Endodermal cell (in vitro differentiated cells): ENCODE measurements around the gene ESR1. TPM values are rescaled to one million over a fixed set of nuclear protein-coding genes. Genes with fewer than 3 reads are reported as not detected.

Experiments used
- DNase-seq: peaks from one replicate; pipeline ENCODE4 v3.0.0-alpha.2; 2017
- H3K27ac ChIP-seq: 2 replicates; pipeline ENCODE4 v1.5.1; 2013; ENCODE audit warnings: mild to moderate bottlenecking, low read depth, low read length, moderate library complexity
- H3K27me3 ChIP-seq: 2 replicates; pipeline ENCODE4 v1.6.1; 2013; ENCODE audit warnings: mild to moderate bottlenecking, low read length, moderate library complexity; ENCODE audit not compliant: insufficient read depth, control insufficient read depth, poor library complexity, severe bottlenecking
- H3K36me3 ChIP-seq: 2 replicates; pipeline ENCODE4 v1.7.0; 2013; ENCODE audit warnings: mild to moderate bottlenecking, low read length, moderate library complexity; ENCODE audit not compliant: control insufficient read depth, insufficient read depth
- H3K4me1 ChIP-seq: one replicate; pipeline ENCODE4 v1.7.0; 2013; ENCODE audit warnings: low read length; ENCODE audit not compliant: control insufficient read depth, insufficient read depth
- H3K4me3 ChIP-seq: 2 replicates; pipeline ENCODE4 v1.5.1; 2013; ENCODE audit warnings: mild to moderate bottlenecking, low read length, moderate library complexity
- H3K9ac ChIP-seq: 2 replicates; pipeline ENCODE4 v1.6.1; 2013; ENCODE audit warnings: mild to moderate bottlenecking, low read length, moderate library complexity; ENCODE audit not compliant: poor library complexity, severe bottlenecking; ENCODE audit errors: extremely low read depth
- H3K9me3 ChIP-seq: 2 replicates; pipeline ENCODE4 v1.6.1; 2013; ENCODE audit warnings: mild to moderate bottlenecking, low read length, moderate library complexity; ENCODE audit not compliant: control insufficient read depth
- H3K27ac Mint-ChIP-seq: 2 replicates; pipeline ENCODE4 v1.8.0; 2020; ENCODE audit warnings: mixed read lengths
- H3K27me3 Mint-ChIP-seq: 2 replicates; pipeline ENCODE4 v1.8.0; 2021; ENCODE audit warnings: mild to moderate bottlenecking, mixed read lengths; ENCODE audit not compliant: insufficient read depth
- H3K36me3 Mint-ChIP-seq: 2 replicates; pipeline ENCODE4 v1.8.0; 2020; ENCODE audit warnings: low read depth, mixed read lengths
- H3K4me1 Mint-ChIP-seq: 2 replicates; pipeline ENCODE4 v1.8.0; 2020; ENCODE audit warnings: mixed read lengths
- H3K4me3 Mint-ChIP-seq: 2 replicates; pipeline ENCODE4 v1.8.0; 2020; ENCODE audit warnings: mild to moderate bottlenecking, moderate library complexity, mixed read lengths
- H3K9me3 Mint-ChIP-seq: 2 replicates; pipeline ENCODE4 v1.8.0; 2020; ENCODE audit warnings: mild to moderate bottlenecking, mixed read lengths
- WGBS, 2 experiments: methylation state at CpG; one replicate each; pipeline versions ENCODE4 v1.1.5 to v1.1.7; 2013; ENCODE audit warnings: missing lambda C conversion rate in 2 of 2, mixed read lengths in 1 of 2; ENCODE audit not compliant: insufficient coverage in 1 of 2, insufficient read length in 1 of 2; 5-methylcytosine and 5-hydroxymethylcytosine counted together
- total RNA-seq, 2 donors: library from RNA; stranded (reverse); fragmentation: NEBNext Ultra II Directional in 1 of 2; extraction: Animal tissue kit (Norgen Biotek cat#: 25700) in 1 of 2; gene quantifications; 2 replicates in 1 of 2; 3 replicates in 1 of 2; pipeline ENCODE4 v1.2.1, GENCODE V29; 2021
- TF ChIP-seq, protein P1 (sequence below): fragments of 200-600 bp; sonication (generic); conservative IDR thresholded peaks from 2 replicates; pipeline ENCODE4 v1.5.0; 2021; ENCODE audit warnings: antibody characterized with exemption, mild to moderate bottlenecking

Gene ESR1
- total RNA-seq, 2 donors from 2014 or later = not detected

DNA sequence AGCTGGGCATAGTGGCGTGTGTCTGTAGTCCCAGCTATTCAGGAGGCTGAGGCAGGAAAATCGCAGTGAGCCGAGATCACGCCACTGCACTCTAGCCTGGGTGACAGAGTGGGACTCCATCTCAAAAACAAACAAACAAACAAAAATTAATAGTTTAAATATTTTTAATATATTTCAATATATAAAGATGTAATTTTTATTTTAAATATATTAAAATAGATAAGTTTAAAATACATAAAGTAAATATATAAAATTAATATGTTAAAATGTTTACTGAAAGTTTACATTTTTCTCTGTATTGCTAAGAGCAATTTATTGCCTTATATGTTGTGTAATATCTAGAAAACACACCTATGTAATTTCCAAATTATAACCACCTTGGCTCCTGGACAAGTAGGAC lies 44.7 kb upstream of the ESR1 start:
- no peaks in the 10 kb centered on the region for H3K9me3 ChIP-seq
- H3K4me3 ChIP-seq = no peak overlapping the region
- H3K27me3 ChIP-seq = no peaks in the 10 kb centered on the region
- no peak overlapping the region for H3K9ac ChIP-seq
- DNase-seq = no peak
- no peaks in the 10 kb centered on the region for H3K36me3 ChIP-seq
- H3K36me3 Mint-ChIP-seq = no peaks in the 10 kb centered on the region
- 71 to 96% methylated on average over 1 to 4 of the region's 4 CpGs for WGBS, 2 experiments
- H3K4me3 Mint-ChIP-seq = no peak overlapping the region
- H3K4me1 ChIP-seq = no peaks in the 10 kb centered on the region
- no peak overlapping the region for H3K27ac Mint-ChIP-seq
- H3K9me3 Mint-ChIP-seq = no peaks in the 10 kb centered on the region
- no peaks in the 10 kb centered on the region for H3K27me3 Mint-ChIP-seq
- H3K27ac ChIP-seq = no peak overlapping the region
- TF ChIP-seq, protein P1, sequence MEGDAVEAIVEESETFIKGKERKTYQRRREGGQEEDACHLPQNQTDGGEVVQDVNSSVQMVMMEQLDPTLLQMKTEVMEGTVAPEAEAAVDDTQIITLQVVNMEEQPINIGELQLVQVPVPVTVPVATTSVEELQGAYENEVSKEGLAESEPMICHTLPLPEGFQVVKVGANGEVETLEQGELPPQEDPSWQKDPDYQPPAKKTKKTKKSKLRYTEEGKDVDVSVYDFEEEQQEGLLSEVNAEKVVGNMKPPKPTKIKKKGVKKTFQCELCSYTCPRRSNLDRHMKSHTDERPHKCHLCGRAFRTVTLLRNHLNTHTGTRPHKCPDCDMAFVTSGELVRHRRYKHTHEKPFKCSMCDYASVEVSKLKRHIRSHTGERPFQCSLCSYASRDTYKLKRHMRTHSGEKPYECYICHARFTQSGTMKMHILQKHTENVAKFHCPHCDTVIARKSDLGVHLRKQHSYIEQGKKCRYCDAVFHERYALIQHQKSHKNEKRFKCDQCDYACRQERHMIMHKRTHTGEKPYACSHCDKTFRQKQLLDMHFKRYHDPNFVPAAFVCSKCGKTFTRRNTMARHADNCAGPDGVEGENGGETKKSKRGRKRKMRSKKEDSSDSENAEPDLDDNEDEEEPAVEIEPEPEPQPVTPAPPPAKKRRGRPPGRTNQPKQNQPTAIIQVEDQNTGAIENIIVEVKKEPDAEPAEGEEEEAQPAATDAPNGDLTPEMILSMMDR = no peak
- peaks cover 16% of the 10 kb centered on the region for H3K4me1 Mint-ChIP-seq

DNA sequence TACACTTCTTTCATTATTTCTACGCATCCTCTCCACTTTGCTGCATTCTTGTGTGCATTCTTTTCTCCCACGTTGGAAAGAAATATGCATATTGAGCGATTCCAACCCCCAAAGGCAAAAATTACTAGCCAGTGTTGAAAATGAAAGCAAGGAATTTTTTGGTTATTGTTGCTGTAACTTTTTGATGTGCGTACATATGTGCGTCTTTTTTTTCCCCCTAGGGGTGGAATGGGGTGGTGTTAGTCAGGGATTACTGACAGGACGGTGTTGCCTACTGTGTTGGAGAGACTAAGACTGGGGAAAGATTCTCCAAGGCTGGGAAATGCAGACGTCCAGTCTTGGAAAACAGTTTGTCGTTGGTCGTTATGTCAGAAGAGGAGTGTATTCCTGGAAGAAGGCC lies 44.2 kb upstream of the ESR1 start:
- Histone ChIP-seq H3K9ac (no peak overlapping the region), H3K36me3 (no peaks in the 10 kb centered on the region), H3K4me3 (no peak overlapping the region), H3K9me3 (no peaks in the 10 kb centered on the region), H3K27me3 (no peaks in the 10 kb centered on the region), H3K27ac (no peak overlapping the region), H3K4me1 (no peaks in the 10 kb centered on the region)
- no peak for DNase-seq
- Mint-ChIP-seq H3K36me3 (no peaks in the 10 kb centered on the region), H3K4me3 (peak overlapping the region; percentile 47), H3K9me3 (no peaks in the 10 kb centered on the region), H3K4me1 (peaks cover 16% of the 10 kb centered on the region), H3K27me3 (no peaks in the 10 kb centered on the region), H3K27ac (peak overlapping the region; percentile 19)
- TF ChIP-seq, protein P1 = peak; percentile 67
- WGBS, 2 experiments = 82 to 90% methylated on average over 5 to 9 of the region's 9 CpGs

DNA sequence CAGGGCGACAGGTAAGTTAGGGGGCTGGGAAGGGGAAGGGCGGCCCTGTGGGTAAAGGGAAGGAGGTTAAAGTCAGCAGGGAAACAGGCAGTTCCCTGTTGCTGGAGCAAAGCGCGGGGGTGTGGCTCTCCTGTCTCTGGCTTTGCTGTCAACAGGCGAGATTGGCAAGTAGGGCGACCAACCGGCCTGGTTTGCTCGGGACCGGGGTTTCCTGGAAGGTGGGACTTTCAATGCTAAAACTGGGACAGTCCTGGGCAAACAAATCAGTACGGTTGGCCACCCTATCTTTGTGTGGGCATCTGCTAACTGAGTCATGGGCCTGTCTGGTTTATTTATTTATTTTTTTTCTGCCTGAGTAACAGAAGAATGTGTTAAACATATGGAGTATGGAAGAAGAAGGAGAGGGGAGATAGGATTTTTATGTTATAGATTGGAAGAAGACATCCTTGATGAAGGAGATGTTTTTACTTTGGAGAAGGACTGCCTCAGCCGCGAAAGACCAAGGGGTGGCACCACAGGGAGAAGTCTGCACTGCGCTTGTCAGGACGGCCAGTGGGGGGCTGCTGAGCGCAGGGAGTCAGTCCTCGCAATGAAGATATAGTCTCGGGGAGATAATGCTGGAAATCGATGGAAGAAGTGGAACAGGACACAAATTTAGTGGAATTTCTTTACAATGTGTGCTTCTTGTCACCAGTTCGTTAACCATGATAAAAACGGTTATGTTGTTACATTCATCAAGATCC lies 43.4 kb upstream of the ESR1 start:
- Histone ChIP-seq H3K9me3 (no peaks in the 10 kb centered on the region), H3K4me3 (peak overlapping the region; percentile 19), H3K36me3 (no peaks in the 10 kb centered on the region), H3K27me3 (no peaks in the 10 kb centered on the region), H3K27ac (no peak overlapping the region), H3K9ac (no peak overlapping the region), H3K4me1 (no peaks in the 10 kb centered on the region)
- TF ChIP-seq, protein P1 = peak; percentile 87
- peak overlapping the region; percentile 47 for H3K4me3 Mint-ChIP-seq
- peak overlapping the region; percentile 78 for H3K27ac Mint-ChIP-seq
- peak; percentile 99 for DNase-seq
- H3K4me1 Mint-ChIP-seq = peaks cover 16% of the 10 kb centered on the region
- no peaks in the 10 kb centered on the region for H3K27me3 Mint-ChIP-seq
- H3K36me3 Mint-ChIP-seq = no peaks in the 10 kb centered on the region
- 28 to 37% methylated on average over 15 to 20 of the region's 20 CpGs for WGBS, 2 experiments
- no peaks in the 10 kb centered on the region for H3K9me3 Mint-ChIP-seq
